Endothelial cell of umbilical vein (primary cell): Measurements from ENCODE around the gene MAPK8.

Source experiments
- FOS ChIP-seq: IDR thresholded peaks from 2 replicates; pipeline ENCODE4 v1.6.1; 2011; ENCODE audit warnings: mild to moderate bottlenecking, low read length, moderate library complexity, borderline replicate concordance; ENCODE audit not compliant: insufficient read depth
- POLR2AphosphoS5 ChIP-seq: IDR thresholded peaks from 2 replicates; pipeline ENCODE4 v1.6.1; 2012; ENCODE audit warnings: low read depth, mild to moderate bottlenecking, control low read depth, low read length, moderate library complexity; ENCODE audit not compliant: insufficient read depth
- TF ChIP-seq, protein P1 (sequence below), 2 donors: IDR thresholded peaks; 1 replicate in 1 of 2; 2 replicates in 1 of 2; pipeline ENCODE4 v1.5.1; 2011; ENCODE audit warnings: low read length in 2 of 2, mild to moderate bottlenecking in 2 of 2, moderate library complexity in 2 of 2, control low read depth in 1 of 2, inconsistent platforms in 1 of 2, low read depth in 1 of 2; ENCODE audit not compliant: insufficient read depth in 1 of 2; ENCODE audit errors: extremely low read depth in 1 of 2

- TF ChIP-seq, protein P1, sequence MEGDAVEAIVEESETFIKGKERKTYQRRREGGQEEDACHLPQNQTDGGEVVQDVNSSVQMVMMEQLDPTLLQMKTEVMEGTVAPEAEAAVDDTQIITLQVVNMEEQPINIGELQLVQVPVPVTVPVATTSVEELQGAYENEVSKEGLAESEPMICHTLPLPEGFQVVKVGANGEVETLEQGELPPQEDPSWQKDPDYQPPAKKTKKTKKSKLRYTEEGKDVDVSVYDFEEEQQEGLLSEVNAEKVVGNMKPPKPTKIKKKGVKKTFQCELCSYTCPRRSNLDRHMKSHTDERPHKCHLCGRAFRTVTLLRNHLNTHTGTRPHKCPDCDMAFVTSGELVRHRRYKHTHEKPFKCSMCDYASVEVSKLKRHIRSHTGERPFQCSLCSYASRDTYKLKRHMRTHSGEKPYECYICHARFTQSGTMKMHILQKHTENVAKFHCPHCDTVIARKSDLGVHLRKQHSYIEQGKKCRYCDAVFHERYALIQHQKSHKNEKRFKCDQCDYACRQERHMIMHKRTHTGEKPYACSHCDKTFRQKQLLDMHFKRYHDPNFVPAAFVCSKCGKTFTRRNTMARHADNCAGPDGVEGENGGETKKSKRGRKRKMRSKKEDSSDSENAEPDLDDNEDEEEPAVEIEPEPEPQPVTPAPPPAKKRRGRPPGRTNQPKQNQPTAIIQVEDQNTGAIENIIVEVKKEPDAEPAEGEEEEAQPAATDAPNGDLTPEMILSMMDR (IDR thresholded peaks at IDR 0.05; ENCODE audit: extremely low read depth in 1 of 2, insufficient read depth in 1 of 2, low read depth in 1 of 2, low read length in 2 of 2) = no peak
- TF ChIP-seq POLR2AphosphoS5 = no peak
- no peak for TF ChIP-seq FOS
These were observed 16.2 kb upstream of the MAPK8 start for GRCh38 chr10:48290286-48290685.
